HG02884 (cell line): ENCODE data around the gene CDH26.

Experiments used
- ATAC-seq: cut with Tn5 transposase; IDR thresholded peaks from one replicate; pipeline ENCODE4 v1.9.1; 2021; ENCODE audit warnings: mild to moderate bottlenecking, moderate library complexity; ENCODE audit not compliant: unreplicated experiment

Gene CDH26

GRCh38 chr20:60057866-60058807, 99.9 kb downstream of the CDH26 start:
- ATAC-seq, result no peak

GRCh38 chr20:60058879-60059278, 100.7 kb downstream of the CDH26 start:
- no peak for ATAC-seq

- ATAC-seq, result no peak
Measured at GRCh38 chr20:60060006-60060557, 101.9 kb downstream of the CDH26 start.

GRCh38 chr20:60060593-60060992, 102.4 kb downstream of the CDH26 start:
- no peak for ATAC-seq

GRCh38 chr20:60062431-60063047, 104.3 kb downstream of the CDH26 start:
- ATAC-seq, result no peak

- no peak for ATAC-seq
Measured at GRCh38 chr20:60063048-60063451, 104.8 kb downstream of the CDH26 start.

GRCh38 chr20:60063739-60064380, 105.6 kb downstream of the CDH26 start:
- no peak for ATAC-seq
